A549 treated with RU486 at 1 μM for 4 hours (cell line): Measurements from ENCODE around the gene TMEM17. TPM values are rescaled to one million over a fixed set of nuclear protein-coding genes. Genes with fewer than 3 reads are reported as not detected.

Source experiments
- total RNA-seq: library from RNA; stranded (reverse); fragments of 200-300 nt; extraction: Qiagen RNA extraction; gene quantifications from 5 replicates; pipeline ENCODE4 v1.2.3, GENCODE V29; 2022; ENCODE audit warnings: low read depth

TMEM17 gene, protein sequence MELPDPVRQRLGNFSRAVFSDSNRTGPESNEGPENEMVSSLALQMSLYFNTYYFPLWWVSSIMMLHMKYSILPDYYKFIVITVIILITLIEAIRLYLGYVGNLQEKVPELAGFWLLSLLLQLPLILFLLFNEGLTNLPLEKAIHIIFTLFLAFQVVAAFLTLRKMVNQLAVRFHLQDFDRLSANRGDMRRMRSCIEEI
- total RNA-seq = 3.3 to 5.7 TPM (median 5.4 TPM) in 5 replicates

DNA sequence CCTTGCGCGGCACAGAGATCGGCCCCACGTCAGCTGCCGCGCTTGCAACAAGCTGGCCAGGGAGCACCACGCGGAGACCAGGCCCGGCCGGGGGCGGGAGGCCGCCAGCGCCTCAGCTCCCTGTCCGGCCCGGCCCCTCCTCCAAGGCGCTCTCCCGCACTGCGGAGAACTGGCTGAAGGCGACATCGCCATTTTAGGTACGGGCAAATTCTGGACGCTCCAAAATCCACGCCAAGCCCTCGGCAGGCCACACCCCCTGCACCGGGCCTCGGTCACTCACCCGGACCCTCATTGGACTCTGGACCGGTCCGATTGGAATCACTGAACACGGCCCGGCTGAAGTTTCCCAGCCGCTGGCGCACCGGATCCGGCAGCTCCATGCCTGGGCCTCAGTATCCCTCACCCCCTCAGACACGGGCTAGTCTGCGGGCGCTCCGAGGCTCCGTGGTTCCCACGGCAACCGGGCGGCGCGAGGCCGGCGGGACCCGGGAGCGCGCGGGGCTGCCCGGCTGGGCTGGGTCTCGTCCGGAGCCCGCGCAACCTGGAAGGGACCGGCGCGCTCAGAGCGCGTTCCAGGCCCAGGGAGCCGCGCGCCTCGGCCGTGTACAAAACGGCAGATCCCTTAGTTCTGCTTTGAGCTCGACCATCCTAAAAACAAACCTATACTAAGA is at the start of gene TMEM17:
Gene TMEM17 (minus strand): TSS at position 446 of the 671 bp plus-strand sequence. CDS start 66 bp downstream, at position 380.

Other genes starting within 250 kb of the TMEM17 start
- 53.0 to 61.3 TPM (median 59.2 TPM) in 5 replicates for gene EHBP1, start 199.5 kb upstream of the TMEM17 start, total RNA-seq